Spleen (tissue), 11 donors: Measurements from ENCODE around the gene AGFG1. TPM values are rescaled to one million over a fixed set of nuclear protein-coding genes. Genes with fewer than 3 reads are reported as not detected.

Experiments used
- DNase-seq: peaks from one replicate; pipeline ENCODE4 v3.0.0-alpha.2; 2020
- H3K27ac ChIP-seq, 8 donors: fragments of 200-600 bp; sonication (generic) in 7 of 8; 1 replicate in 4 of 8; 2 replicates in 4 of 8; pipeline versions ENCODE4 v1.5.0 to v1.8.0; 2016 to 2021; ENCODE audit warnings: inconsistent platforms in 4 of 8, mild to moderate bottlenecking in 4 of 8, moderate library complexity in 1 of 8
- H3K27me3 ChIP-seq, 7 donors: fragments of 200-600 bp; sonication (generic) in 6 of 7; replicated peaks in 1 of 7; 1 replicate in 4 of 7; 2 replicates in 3 of 7; pipeline versions ENCODE4 v1.5.0 to v1.8.0; 2016 to 2021; ENCODE audit warnings: inconsistent platforms in 3 of 7, mild to moderate bottlenecking in 1 of 7
- H3K36me3 ChIP-seq, 6 donors: fragments of 200-600 bp; sonication (generic) in 5 of 6; 1 replicate in 4 of 6; 2 replicates in 2 of 6; pipeline versions ENCODE4 v1.5.0 to v1.8.0; 2016 to 2021; ENCODE audit warnings: inconsistent platforms in 2 of 6
- H3K4me1 ChIP-seq, 6 donors: fragments of 200-600 bp; sonication (generic) in 5 of 6; 1 replicate in 3 of 6; 2 replicates in 3 of 6; pipeline versions ENCODE4 v1.5.0 to v1.8.0; 2016 to 2021; ENCODE audit warnings: inconsistent platforms in 3 of 6
- H3K4me3 ChIP-seq, 8 donors: fragments of 200-600 bp; sonication (generic) in 7 of 8; 1 replicate in 4 of 8; 2 replicates in 4 of 8; pipeline versions ENCODE4 v1.5.0 to v1.8.0; 2016 to 2021; ENCODE audit warnings: inconsistent platforms in 4 of 8, mild to moderate bottlenecking in 4 of 8, moderate library complexity in 2 of 8
- H3K9me3 ChIP-seq, 8 donors: fragments of 200-600 bp; sonication (generic) in 7 of 8; 1 replicate in 4 of 8; 2 replicates in 4 of 8; pipeline versions ENCODE4 v1.5.0 to v1.8.0; 2016 to 2021; ENCODE audit warnings: inconsistent platforms in 4 of 8
- POLR2A ChIP-seq, 3 donors: fragments of 450-650 bp; IDR thresholded peaks; one replicate each; pipeline ENCODE4 v1.5.1; 2017; ENCODE audit warnings: antibody characterized with exemption in 3 of 3, mild to moderate bottlenecking in 1 of 3
- POLR2AphosphoS5 ChIP-seq, 3 donors: sonication (generic); formaldehyde crosslinking; IDR thresholded peaks; one replicate each; pipeline ENCODE4 v1.5.1; 2017; ENCODE audit warnings: antibody characterized with exemption in 3 of 3
- WGBS, 5 donors: extraction: QIAGEN DNeasy Blood & Tissue Kit in 3 of 5; methylation state at CpG; one replicate each; pipeline versions ENCODE4 v1.1.5 to v1.1.7; 2013 to 2018; 5-methylcytosine and 5-hydroxymethylcytosine counted together
- intact Hi-C: fragments of 100-400 bp; cut with DNase I; formaldehyde crosslinking; loops from one replicate; pipeline ENCODE4 v1.15.0; 2023; ENCODE audit warnings: low total_unique reads
- polyA plus RNA-seq, 3 donors: library from polyadenylated mRNA; stranded (reverse); fragments of 200-250 nt; gene quantifications; one replicate each; pipeline ENCODE4 v1.2.1, GENCODE V29; 2013
- total RNA-seq, 7 donors: library from RNA; depleted of rRNA in 3 of 7; stranded (reverse); fragments of >200 nt in 3 of 7; fragmentation: NEBNext Ultra II Directional in 4 of 7; extraction: Animal tissue kit (Norgen Biotek cat#: 25700) in 4 of 7; gene quantifications; one replicate each; pipeline versions ENCODE4 v1.1.0 to v1.2.1, GENCODE V29; 2016 to 2021
- TF ChIP-seq, protein P1 (sequence below), 11 experiments: fragments of 200-600 bp in 7 of 11; fragments of 450-650 bp in 4 of 11; sonication (generic) in 4 of 11; IDR thresholded peaks in 8 of 11; conservative IDR thresholded peaks in 3 of 11; 1 replicate in 7 of 11; 2 replicates in 4 of 11; pipeline versions ENCODE4 v1.4.0 to v1.8.0; 2016 to 2021; ENCODE audit warnings: antibody characterized with exemption in 11 of 11, inconsistent platforms in 4 of 11, mild to moderate bottlenecking in 1 of 11
- donor health status: healthy with polysubstance abuse.
- donor health status: DM: no; HTN: no; CAD: no; lungs with moderate emphysema.
- donor health status: DM: no; HTN: no; CAD: no.
- donor health status: Bipolar disorder and iron deficiency.
- donor health status: healthy.
- donor health status: DM: no; HTN: no; CAD: no.
- donor health status: DM: yes; HTN: yes; CAD: no.

Gene AGFG1
- total and polyA plus RNA-seq, 10 donors, result 23.6 to 111 (median 79.1) TPM

- no peak for DNase-seq
- no peaks in the 10 kb centered on the region for H3K36me3 ChIP-seq
- H3K4me1 ChIP-seq, result no peaks in the 10 kb centered on the region
- intact Hi-C loops, result no loop called here
- no peak overlapping the region for H3K4me3 ChIP-seq
- no peaks in the 10 kb centered on the region for H3K27me3 ChIP-seq
- H3K9me3 ChIP-seq, result no peaks in the 10 kb centered on the region
- no peak overlapping the region for H3K27ac ChIP-seq
- WGBS, 5 donors, result 78 to 93% (median 86%) methylated on average over 1 of the region's 1 CpG
- TF ChIP-seq POLR2AphosphoS5 (IDR thresholded peaks at IDR 0.05) (no peak), POLR2A (IDR thresholded peaks at IDR 0.05) (no peak)
- TF ChIP-seq, protein P1, sequence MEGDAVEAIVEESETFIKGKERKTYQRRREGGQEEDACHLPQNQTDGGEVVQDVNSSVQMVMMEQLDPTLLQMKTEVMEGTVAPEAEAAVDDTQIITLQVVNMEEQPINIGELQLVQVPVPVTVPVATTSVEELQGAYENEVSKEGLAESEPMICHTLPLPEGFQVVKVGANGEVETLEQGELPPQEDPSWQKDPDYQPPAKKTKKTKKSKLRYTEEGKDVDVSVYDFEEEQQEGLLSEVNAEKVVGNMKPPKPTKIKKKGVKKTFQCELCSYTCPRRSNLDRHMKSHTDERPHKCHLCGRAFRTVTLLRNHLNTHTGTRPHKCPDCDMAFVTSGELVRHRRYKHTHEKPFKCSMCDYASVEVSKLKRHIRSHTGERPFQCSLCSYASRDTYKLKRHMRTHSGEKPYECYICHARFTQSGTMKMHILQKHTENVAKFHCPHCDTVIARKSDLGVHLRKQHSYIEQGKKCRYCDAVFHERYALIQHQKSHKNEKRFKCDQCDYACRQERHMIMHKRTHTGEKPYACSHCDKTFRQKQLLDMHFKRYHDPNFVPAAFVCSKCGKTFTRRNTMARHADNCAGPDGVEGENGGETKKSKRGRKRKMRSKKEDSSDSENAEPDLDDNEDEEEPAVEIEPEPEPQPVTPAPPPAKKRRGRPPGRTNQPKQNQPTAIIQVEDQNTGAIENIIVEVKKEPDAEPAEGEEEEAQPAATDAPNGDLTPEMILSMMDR (IDR thresholded peaks at IDR 0.05 in 8 of 11, conservative IDR thresholded peaks at IDR 0.05 in 3 of 11), result no peak
Measured at GRCh38 chr2:227442639-227443038, 29.3 kb upstream of the AGFG1 start.

DNA sequence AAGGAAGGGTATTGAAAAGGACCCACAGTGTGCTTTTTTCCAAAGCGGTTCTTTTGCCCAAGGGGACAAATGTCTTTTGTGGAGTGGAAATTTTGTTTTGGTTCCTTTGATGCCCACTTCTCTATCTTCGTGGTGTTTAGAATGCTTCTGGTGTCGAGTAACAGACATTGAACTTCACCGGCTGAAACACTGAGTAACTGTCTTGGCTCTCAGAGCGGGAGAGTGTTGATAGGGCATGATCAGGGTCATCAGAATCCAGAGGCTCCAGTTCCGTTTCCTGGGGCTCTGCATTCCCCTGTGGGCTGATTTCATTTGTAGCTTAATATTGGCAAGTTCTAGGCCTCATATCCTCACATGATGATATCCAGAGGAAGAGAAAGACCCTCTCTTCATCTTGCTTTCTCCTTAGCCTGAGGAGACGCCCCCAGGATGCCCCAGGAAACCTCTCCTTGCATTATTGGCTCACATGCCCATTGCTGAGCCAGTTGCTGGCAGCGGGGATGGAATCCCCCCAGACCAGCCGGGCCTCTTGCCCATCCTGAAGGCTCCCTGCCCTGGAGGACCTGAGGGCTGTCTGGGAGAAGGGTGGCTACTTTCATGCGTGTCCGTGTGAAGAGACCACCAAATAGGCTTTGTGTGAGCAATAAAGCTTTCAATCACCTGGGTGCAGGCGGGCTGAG lies 27.9 kb upstream of the AGFG1 start:
- TF ChIP-seq POLR2A (IDR thresholded peaks at IDR 0.05), result no peak
- Histone ChIP-seq H3K9me3 (no peaks in the 10 kb centered on the region), H3K36me3 (no peaks in the 10 kb centered on the region), H3K4me1 (no peaks in the 10 kb centered on the region), H3K27ac (no peak overlapping the region), H3K4me3 (no peak overlapping the region), H3K27me3 (no peaks in the 10 kb centered on the region)
- 83 to 87% (median 85%) methylated on average over 12 of the region's 12 CpGs for WGBS, 5 donors
- intact Hi-C loops, result no loop called here
- no peak for DNase-seq

DNA sequence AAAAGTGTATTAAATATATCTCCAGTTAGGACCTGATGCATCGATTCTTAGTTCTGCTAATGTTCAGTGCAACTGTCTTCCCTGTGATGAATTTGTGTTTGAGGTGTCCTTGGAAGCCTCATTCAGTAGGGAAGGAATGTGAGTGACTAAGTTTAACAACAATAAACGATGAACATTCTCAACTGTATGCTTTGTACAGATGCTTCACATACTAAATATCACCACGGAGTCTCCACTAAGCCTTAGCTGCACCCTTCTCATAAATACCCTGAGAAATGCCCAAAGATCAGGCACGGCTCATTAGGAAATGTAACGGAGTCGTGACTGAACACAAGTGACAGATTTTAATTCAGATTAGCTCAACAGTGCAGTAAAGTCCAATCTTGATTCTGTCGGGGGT lies 24.4 kb upstream of the AGFG1 start:
- no peak for DNase-seq
- no peak overlapping the region for H3K27ac ChIP-seq
- peaks cover 0 to 34% (median 16%) of the 10 kb centered on the region in 6 donors for H3K4me1 ChIP-seq
- no peaks in the 10 kb centered on the region for H3K27me3 ChIP-seq
- H3K4me3 ChIP-seq, result no peak overlapping the region
- TF ChIP-seq POLR2AphosphoS5 (IDR thresholded peaks at IDR 0.05) (no peak), POLR2A (IDR thresholded peaks at IDR 0.05) (no peak)
- TF ChIP-seq, protein P1 (IDR thresholded peaks at IDR 0.05 in 8 of 11, conservative IDR thresholded peaks at IDR 0.05 in 3 of 11), result no peak
- intact Hi-C loops, result no loop called here
- WGBS, 5 donors, result 73 to 93% (median 77%) methylated on average over 7 of the region's 7 CpGs
- H3K36me3 ChIP-seq, result no peaks in the 10 kb centered on the region
- H3K9me3 ChIP-seq, result no peaks in the 10 kb centered on the region

DNA sequence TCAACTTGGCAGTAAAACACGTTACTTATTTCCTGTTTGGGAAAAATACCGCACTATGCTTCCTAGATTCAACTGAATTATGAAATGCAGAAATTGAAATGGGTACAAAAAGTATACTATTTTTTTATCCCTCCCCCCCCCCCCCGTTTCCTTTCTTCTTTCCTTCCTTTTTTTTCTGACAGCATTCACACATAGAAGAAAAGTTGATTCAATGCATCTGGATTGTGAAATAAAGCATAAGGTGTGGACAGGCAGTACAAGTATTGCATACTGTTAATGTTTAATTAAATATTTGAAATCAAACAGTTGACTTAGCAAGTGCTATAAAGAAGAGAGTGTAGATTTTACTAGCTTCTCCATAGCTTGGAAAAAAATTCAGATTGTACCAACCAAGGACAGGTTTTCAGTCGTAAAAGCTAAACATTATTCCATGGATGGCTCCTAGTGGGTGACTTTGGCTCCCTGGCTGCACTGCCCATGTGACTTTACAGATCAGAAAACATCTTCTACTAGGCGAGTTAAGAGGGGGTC lies 21.6 kb upstream of the AGFG1 start:
- intact Hi-C loops, result no loop called here
- TF ChIP-seq, protein P1 (IDR thresholded peaks at IDR 0.05 in 8 of 11, conservative IDR thresholded peaks at IDR 0.05 in 3 of 11), result no peak
- TF ChIP-seq POLR2A (IDR thresholded peaks at IDR 0.05) (no peak), POLR2AphosphoS5 (IDR thresholded peaks at IDR 0.05) (no peak)
- Histone ChIP-seq H3K9me3 (no peaks in the 10 kb centered on the region), H3K4me1 (peaks cover 0 to 57% (median 16%) of the 10 kb centered on the region in 6 donors), H3K36me3 (no peaks in the 10 kb centered on the region), H3K27me3 (no peaks in the 10 kb centered on the region), H3K4me3 (peak overlapping the region in 1 of 8 donors; percentile 5), H3K27ac (peak overlapping the region in 6 of 8 donors; percentile 18 to 86 (median 74))
- no peak for DNase-seq
- 18 to 39% (median 26%) methylated on average over 5 of the region's 5 CpGs for WGBS, 5 donors
